Measurements from ENCODE around the gene CFAP299.

GRCh38 chr4:80576796-80577195 lies 241.3 kb downstream of the CFAP299 start:
- TF ChIP-seq CTCF (IDR thresholded peaks at IDR 0.05), result no peak
- TF ChIP-seq ZFX (IDR thresholded peaks at IDR 0.05; ENCODE audit: borderline replicate concordance), result no peak
